ENCODE results near the gene C3orf18.

The C3orf18 gene

DNA sequence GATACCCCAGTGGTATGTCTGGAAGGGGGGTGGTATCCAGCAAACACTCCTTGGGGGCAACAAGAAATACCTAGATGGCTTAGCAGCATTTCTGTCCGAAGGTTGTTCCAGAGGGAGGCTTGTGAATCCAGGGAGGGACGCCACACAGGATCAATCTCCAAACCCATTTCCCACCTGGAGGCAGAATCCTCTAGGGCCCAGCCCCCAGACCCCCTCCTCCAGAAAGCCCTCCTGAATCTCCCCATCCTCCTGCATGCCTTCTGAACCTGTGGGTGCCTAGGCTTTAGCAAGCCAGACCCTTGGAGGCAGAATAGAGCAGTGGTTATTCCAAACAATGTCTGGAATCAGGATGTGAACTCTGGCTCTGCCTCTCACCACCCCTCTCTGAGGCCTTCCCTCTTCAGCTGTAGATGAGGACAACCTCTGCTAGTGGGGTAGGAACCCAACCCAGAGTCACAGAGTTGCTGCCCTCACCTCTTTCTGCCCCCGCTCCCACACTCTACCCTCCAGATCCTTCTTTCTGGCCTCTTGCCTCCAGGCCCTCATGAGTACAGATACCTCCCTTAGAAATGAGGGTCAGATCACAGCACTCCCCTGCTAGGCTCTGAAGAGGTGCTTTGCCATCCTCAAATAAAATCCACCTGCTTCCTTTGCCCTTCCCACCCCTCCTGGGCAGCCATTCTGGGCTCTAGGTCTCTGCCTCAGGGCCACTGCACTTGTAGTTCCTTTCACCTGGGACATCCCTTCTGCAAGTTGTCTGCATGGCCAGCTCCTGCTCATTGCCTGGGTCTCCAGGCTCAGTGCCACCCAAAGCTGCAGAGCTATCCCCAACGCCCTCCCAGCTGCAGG is 35.9 kb upstream of the C3orf18 start:
- no peak for DNase-seq (ENCODE audit: low read depth)

DNA sequence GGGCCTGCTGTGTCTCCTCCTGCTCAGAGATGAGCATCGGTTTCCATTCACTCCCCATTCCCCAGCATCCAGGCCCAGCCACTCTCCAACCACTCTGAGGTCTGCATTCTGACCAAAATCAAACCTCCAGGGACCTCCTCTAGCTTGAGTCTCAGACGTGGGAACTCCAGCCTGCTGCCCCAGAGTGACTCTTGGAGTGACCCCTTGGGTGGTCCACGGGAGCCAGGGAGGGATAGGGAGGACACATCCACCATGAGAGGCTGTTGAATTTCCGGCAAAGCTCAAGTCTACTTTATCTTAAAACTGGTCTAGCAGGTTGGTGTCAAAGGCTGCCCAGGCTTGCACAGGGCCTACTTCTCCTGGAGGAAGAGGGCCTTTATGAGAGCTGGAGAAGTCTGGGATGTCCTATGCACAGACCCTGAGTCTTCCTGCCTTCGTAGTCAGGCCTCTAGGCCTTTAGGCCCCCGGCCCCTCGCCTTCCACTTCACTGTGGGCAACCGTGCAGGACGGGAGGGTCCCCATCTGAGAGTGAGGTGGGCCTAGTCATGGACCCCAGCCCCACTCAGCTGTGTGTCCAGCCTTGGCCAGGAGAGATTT is 35.1 kb upstream of the C3orf18 start:
- DNase-seq (ENCODE audit: low read depth), result no peak

DNA sequence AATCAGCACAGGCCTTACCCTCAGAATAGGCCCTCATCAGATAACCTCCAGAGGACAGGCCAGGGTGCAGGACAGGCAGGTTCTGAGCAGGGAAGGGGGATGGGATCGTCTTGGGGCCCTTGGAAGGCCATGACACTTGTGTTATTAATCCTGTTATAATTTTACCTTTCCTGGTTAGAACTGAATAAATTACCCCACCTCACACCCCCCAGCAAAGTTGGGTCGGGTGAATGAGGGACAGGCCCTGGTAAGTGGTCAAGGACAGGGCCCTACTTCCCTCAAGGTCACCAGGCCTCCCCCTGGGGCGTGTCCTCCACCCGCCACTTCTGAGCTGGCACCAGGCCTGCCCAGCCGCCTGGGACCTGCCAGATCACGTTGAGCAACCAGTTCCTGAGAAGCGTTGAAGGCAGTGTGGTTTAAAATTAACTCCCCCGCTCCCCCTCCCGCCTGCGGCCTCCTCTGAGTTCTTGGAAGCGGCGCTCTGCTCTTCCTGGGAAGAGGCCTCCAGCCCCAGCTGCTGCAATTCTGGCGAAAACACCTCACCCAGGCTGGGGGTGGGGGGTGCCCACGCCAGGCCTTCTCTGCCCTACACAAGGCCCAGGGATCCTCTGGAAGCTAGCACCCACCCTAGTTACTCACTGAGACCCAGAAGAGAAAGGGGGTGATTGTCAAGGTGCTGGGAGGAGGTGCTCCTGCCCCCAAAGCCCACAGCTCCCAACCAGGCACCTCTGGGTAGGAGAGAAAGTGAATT is 33.5 kb upstream of the C3orf18 start:
- peak; percentile 60 for DNase-seq (ENCODE audit: low read depth)

DNA sequence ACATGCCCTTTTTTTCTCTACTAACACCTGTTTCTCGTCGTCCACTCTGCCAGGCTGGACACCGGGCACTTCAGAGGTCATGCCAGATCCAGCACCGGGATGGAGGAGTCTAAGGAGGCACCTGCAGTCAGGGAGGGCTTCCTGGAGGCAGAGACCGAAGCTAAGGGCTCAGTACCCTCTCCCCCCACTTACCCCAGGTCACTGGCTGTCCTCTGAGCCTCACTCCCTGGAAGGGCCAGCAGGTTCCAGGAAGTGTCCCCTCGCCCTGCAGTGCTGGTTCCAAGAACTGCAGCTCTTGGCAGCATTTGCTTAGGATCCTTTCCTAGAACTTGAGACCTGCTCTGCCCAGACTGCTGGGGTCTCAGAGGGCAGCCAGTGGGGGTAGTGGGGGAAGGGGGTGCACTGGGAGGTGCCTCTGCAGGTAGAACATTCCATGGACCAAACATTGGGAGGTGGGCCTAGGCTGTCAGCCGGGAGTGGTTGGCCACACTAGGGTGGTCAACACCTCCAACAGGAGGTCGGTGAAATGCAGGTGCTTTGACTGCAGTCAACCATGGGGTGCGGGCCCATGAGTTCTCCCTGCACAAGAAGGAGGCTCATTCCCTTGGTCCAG is 32.7 kb upstream of the C3orf18 start:
- no peak for DNase-seq (ENCODE audit: low read depth)

DNA sequence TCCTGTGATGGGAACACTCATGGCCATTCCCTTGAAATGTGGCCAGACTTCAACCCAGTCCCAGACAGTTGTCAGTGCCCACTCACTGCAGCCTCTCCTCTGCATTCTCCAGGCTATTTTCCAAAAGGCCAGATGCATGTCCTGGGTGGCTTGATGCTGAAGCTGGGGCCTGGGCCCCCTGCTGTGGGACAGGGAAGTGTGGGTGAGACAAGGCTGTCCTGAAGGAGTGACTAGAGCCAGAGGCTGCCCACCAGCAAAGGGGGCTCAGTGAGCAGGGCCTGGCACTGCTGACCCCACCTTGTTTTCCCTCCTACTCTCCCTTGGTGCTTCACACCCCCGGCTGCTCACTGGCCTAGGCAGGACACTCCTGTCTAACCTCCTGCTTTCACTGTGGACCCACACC is 32.2 kb upstream of the C3orf18 start:
- DNase-seq (ENCODE audit: low read depth), result no peak

DNA sequence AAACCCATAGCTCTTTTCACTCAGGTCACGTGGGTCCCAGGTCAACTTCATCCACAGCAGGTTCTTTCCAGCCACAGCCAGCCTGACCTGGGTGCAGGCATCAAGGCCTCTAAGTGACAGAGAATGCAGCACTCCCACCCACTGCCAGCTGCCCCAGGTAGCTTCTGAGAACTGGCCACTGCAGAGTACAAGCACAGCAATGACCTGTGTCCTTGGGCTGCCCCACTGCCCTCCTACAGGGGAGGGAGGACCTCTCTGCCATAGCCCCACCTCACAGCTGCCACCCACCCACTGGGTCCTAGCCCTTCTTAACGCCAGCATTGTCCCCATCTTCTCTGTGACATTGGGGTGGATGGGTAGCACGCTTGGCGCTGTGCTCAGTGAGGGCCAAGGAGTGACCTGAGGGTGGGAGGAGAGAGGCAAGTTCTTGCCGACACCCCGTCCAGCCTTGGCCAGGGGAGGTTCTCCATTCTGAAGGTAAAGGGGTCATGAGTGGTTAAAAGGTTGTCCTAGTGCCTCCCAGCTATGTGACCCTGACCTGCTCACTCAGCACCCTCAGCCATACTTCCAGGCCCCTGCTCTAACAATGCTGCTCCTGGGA is 31.7 kb upstream of the C3orf18 start:
- no peak for DNase-seq (ENCODE audit: low read depth)

DNA sequence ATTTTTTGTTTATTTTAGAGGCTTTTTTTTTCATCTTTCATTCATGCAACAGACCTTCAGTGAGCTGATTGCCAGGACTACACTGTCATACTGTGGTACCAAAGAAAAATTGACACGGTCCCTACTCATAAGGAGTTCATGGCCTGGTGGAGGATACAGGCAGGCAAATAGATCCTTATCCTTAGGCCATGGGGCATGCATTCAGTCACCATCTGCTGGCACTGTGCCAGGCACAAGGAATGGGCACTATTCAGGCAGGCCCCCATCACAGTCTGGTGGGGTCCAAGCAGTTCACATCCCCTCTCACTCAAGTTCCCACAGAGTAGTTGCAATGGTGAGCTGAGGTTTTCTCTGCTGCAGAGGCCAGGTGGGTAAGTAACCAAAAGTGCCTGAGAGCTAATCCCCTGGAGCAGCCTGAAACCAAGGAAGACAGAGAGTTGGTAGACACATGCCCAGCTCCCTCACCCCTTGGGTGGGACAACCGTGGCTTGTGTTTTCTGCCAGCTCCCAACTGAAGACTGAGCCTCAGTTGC is 26.8 kb upstream of the C3orf18 start:
- no peak for DNase-seq (ENCODE audit: low read depth)

DNA sequence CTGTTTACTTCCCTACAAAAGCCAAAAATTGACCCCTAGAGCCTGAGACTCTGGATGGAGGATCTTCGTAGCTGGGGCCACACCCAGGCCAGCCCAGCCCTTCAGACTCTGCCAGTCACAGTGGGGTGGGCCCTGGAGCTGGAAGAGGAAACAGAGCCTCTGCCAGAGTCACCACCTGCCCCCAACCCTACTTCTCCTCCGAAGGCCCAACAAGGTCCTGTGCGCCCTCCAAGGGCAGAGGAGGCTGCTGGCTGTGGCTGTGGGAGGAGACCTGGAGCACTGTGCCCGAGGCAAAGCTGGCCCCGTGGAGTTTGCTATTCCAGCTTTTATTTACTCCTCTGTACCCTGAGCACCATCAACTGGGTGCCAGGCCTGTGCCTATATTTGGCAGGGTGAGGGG is 25.0 kb upstream of the C3orf18 start:
- no peak for DNase-seq (ENCODE audit: low read depth)

DNA sequence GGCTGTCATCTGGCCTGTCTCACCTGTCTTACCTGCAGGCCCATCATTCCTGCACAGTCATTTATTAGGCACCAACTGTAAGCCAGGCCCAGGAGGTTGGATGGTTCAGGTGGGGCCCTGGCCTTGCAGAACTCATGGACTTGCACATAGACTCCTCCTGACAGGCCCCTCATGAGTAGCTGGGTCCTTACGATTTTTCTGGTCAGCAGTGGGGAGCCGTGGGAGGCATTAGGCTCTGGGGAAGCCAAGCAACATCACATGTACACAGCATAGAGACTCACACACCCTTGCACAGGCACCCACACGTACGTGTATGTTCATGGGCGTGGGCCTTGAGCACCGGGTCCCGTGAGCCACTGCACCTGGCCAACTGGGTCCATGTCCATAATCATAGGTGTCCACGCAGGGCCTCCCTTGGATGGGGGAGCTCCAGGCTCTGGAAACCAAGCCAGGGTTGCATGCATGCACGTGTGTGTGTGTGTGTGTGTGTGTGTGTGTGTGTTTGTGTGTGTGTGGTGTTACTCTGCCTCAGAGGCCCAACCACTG is 23.7 kb upstream of the C3orf18 start:
- no peak for DNase-seq (ENCODE audit: low read depth)

DNA sequence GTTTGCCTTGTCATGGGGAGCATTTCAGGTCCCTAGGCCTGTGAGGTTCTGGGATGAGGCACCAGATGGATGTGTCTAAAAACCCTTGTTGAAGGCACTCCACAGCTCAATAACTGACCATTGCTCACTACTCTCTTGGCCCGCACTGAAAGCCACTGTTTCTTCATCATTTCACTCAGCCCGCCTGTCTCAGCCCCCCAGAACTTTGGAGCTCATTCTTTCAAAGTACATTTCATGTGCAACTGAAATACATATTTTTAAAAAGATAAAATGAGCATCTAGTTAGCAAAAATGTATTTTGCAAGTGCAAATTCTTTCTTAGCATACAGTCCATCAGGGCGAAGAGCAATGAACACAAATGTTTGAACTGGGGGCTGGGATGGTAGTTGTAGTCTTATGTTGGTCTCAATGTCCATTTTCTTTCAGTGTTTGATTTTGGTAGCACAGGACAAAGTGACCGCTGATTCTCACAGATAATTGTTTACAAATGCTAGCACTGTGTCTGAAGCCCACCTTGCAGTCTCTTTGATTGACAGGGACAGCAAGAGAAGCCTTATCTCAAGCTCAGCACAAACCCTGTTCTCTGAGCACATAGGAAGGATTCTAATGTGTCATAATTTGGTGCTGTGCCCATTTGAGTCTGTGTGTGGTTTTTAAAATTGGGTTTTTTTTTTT is 21.3 kb upstream of the C3orf18 start:
- no peak for DNase-seq (ENCODE audit: low read depth)

DNA sequence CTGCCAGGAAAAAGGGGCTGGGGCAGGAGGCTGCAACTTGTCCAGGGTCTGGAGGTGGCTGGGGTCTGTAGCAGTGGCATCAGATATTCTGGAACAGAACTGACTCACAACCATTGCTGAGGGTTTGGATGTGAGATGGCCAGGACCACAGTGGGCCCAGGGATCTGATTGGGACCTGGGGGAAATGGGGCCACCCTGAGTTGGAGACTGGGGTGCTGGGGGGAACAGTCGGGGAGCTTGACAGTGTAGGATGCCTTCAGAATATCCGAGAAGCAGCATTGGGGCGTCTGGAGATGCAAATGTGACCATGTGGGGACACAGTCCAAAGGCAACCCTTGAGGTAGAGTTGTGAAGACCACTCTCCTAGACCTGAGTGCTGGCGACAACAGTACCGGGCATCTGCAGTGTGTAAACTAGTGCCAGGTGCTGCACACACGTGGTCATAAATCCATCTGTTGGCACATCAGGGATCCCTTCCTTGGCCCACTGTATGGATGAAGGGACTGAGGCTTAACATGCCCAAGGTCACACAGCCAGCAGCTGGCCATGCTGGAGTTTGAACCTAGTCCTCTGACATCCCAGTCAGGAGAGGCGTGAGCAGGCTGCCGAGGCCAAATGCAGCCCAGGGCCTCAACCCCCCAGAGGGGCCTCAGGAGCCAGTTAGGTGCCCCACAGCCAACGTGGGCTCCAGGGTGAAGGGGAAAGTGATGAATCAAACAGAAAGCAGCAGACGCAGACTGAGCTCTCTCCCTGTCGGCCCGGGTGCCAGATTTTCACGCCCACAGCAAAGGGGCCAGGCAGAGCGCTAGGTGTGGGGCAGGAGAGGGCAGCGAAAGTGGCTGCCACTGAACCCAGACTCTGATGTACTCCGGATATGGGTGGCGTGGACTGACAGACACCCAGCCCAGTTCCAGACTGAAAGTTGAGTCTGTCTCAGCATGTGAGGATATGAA is 20.5 kb upstream of the C3orf18 start:
- DNase-seq (ENCODE audit: low read depth), result no peak

DNA sequence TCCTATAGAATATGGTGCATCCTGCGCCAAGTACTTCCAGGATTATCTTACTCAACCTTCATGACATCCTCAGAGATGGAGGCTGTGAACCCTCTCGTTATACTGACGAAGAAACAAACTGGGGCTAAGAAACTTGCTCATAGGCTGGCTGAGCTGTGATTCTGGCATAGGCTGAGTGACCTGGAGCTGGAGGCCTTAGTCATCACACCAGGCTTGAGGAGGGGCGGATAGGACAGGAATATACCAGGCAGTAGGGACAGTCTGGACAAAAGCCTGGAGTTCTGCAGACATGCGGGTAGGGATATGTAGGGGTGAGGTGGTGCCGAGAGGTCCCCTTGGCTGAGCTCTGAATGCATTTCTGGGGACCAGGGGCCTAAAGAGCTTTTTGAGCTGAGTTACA is 19.8 kb upstream of the C3orf18 start:
- no peak for DNase-seq (ENCODE audit: low read depth)

DNA sequence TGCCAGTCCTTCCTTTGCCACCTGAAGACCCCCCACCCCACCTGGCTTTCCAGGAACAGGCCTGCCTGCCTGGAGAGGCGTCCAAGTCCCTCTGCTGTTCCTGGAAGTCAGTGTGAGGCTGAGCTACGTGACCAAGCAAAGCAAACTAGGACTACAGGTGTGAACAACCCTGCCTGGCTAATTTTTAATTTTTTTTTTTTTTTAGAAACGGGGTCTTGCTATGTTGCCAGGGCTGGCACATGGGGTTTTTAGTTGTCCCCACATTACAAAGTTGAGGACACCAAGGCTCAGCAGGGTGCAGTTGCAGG is 19.2 kb upstream of the C3orf18 start:
- DNase-seq (ENCODE audit: low read depth), result no peak

DNA sequence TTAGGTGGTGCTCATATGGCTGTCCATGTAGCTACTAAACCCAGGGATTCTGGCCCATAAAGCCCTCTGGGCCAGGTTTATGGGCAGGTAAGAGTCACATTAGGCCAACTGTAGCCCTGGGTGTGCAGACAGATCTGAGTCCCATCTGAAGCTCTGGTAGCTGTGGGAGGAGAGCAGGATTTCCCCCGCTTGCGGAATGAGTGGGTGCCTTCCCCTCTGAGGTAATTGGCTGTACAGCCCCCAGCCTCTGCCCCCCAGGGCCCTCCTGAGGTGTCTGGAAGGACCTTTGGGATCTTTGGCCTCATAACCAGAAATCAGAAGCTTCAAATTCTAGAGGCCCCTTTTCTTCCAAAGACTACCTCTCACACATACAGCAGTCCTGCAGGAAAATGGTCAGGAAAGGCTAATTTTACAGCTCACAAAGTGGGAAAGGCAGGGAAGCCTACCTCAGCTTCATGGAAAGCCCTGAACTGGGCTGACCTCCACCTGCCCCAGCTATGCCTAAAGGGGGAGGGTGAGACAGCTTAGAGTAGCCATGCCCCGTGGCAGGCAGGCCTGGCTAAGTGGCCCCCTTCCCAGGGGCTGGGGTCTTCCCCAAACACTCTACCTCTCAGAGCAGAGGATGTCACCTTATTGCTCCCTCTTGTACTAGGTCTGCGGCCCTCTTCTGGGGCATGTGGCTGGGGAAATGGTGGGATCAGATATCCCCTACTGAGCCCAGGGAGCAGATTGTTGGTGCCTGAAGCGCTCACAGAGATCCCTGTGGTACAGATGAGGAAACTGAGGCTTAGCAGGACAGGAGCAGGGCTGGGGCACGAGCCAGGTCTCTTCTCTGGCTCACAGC is 18.6 kb upstream of the C3orf18 start:
- no peak for DNase-seq (ENCODE audit: low read depth)

DNA sequence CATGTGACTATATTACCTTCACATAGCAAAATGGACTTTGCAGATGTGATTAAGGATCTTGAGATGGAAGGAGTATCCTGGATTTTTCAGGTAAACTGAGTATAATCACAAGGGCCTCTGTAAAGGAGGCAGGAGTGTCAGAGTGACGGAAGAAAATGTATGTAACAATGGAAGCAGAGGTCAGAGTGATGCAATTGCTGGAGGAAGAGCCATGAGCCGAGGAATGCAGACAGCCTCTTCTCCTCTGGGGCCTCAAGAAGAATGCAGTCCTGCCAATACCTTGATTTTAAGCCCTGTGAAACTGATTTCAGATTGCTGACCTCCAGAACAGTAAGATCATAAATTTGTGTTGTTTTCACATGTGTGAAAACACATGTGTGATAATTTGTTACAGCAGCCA is 16.8 kb upstream of the C3orf18 start:
- no peak for DNase-seq (ENCODE audit: low read depth)

DNA sequence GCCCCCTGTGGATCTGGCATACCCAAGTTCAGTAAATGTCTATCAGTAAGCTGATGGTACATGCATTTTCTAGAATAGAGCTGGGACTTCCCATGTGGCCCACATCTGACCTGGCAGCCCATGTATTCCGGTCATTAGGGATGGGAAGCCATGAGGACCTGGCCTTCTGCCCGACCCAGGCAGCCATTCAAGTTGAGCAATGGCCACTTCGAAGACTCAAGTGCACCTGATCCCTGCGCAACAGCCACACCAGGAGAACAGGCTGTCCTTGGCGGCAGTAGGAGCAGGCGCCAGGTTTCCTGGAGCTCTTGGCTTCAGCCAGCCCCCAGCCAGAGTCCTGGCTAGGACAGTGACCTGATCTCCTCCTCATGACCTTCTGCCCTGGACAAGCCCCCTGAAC is 16.4 kb upstream of the C3orf18 start:
- DNase-seq (ENCODE audit: low read depth), result no peak

DNA sequence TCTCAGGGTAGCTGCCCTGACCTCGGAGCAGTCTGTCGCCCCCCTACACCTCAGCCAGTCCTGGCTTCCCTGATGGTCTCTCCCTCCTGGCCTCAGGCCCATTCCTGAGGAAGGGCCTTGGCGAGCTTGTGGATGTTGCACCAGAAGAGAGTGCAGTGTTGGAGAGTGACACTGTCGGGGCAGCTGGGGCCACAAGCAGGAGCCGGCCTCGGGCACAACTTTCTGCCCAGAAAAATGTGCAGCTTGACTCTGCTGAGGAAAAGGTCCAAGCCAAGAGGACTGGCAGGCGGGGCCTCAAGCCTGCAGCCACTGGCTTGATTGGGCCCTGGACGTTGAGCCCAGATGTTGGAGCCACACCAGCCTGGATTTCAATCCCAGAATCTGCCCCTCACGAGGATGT is 14.5 kb upstream of the C3orf18 start:
- DNase-seq (ENCODE audit: low read depth), result no peak

DNA sequence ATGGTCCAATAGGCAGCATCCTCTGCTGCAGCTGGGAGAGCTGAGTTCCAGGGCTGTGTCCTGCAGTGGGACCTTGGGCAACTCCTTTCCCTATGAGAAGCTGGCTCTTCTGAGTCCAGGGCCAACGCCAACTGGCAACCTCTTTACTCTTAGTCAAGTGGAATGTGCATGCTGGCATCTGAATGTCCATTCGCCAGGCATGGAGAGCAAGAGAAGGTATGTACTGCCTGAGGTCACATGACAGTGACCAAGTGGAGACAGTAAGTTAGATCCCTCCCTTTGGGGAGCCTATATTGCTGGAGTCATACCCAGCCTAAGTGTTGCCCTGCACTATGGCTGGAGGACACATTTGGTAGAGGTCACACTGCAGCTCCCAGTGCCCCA is 13.9 kb upstream of the C3orf18 start:
- no peak for DNase-seq (ENCODE audit: low read depth)
